Hippocampal formation (tissue), 2 donors: ENCODE data around the gene SLC25A41.
A peak's percentile ranks its signal among the peaks of the same experiment; 100 is the strongest.

Experiments used
- DNase-seq, 2 donors: peaks; one replicate each; lab custom pipeline; 2025; lab: John Stamatoyannopoulos, UW

Gene SLC25A41

GRCh38 chr19:6460099-6460884 lies 26.7 kb upstream of the SLC25A41 start:
- DNase-seq = peak; percentile 97 to 99

DNA sequence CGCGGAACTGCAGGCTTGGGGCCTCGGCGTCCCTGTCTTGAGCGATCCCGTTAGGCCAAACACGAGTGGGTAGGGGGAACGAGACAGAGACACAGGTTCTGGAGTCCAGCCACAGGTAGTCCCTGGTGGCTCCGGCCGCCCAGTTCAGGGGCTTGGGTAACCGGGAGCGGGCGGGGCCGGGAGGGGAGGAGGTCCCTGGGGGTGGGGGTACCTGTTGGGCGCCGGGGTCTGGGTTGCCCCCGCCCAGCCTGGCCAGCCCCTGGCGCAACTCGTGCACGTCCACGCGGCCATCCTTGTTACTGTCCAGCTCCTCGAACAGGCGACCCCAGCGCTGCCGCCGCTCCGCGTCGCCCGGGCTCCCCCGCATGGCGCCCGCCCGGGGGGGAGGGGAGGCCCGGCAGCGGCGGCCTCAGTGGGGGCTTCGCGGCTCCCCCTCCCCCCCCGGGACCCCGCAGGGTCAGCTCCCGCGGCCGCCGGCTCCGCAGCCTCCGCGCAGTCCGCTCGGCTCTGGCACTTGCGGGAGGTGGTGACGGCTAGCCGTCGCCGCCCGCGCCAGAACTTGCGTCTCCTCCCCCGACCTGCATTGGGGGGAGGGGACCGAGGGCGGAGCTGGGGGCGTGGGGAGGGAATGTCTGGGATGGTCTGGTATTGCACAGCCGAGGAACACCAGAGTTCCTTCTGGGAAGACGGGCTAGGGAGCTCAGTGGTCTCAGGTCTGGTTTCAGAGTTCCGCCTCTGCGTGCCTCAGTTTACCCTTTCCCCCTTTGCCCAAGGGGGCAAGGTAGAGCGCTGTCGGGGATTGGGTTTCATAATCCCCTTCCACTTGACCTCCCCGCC lies 25.9 kb upstream of the SLC25A41 start, which contains the start of gene SLC25A23:
Gene SLC25A23 (minus strand): TSS at position 531 of the 837 bp plus-strand sequence. CDS start 164 bp downstream, at position 367.
- peak; percentile 55 to 67 for DNase-seq

GRCh38 chr19:6458695-6459261 lies 25.2 kb upstream of the SLC25A41 start:
- DNase-seq = no peak

GRCh38 chr19:6457958-6458694 lies 24.6 kb upstream of the SLC25A41 start:
- DNase-seq = no peak

DNA sequence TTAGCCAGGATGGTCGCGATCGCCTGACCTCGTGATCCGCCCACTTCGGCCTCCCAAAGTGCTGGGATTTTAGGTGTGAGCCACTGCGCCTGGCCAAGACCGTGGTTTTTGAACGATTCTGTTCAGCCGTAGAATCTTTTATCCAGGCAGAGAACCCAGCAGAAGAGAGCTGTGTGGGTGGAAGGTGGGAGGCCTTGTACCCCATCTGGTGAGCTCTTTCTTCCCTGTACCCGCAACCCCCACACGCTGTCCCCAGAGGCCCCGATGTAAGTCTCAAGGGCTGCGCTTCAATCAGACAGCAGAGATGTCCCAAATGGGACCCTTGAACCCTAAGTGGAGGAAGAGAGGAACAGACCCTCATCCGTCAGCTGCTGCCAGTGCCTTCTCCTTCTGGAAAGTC lies 22.4 kb upstream of the SLC25A41 start:
- DNase-seq = no peak

- no peak for DNase-seq
Observed at GRCh38 chr19:6453951-6454565, 20.5 kb upstream of the SLC25A41 start.

GRCh38 chr19:6452899-6453298 lies 19.3 kb upstream of the SLC25A41 start:
- no peak for DNase-seq

- no peak for DNase-seq
Observed at GRCh38 chr19:6452223-6452614, 18.7 kb upstream of the SLC25A41 start.

DNA sequence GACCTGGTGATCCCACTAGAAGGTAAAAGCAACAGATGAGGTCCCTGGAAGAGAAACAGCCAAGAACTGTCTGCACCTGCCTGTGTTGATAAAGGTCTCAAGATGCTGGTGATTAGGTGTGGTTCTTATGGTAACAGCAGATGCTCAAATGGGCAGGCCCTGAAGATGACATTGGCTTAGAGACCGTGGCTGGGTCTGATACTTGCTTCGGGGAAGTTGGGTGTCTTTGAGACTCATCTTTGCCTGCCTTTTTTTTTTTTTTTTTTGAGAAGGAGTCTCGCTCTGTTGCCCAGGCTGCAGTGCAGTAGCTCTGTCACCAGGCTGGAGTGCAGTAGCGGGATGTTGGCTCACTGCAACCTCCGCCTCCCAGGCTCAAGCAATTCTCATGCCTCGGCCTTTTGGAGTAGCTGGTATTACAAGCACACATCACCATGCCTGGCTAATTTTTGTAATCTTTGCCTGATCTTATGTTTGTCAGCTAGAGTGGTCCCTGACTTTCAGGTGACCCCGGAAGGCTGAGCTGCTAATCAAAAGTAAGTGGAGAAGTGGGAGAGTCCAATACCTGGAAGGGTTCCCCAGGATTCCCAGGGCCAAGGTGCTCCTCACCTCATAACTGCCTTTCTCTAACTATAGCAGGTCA lies 18.1 kb upstream of the SLC25A41 start:
- no peak for DNase-seq

DNA sequence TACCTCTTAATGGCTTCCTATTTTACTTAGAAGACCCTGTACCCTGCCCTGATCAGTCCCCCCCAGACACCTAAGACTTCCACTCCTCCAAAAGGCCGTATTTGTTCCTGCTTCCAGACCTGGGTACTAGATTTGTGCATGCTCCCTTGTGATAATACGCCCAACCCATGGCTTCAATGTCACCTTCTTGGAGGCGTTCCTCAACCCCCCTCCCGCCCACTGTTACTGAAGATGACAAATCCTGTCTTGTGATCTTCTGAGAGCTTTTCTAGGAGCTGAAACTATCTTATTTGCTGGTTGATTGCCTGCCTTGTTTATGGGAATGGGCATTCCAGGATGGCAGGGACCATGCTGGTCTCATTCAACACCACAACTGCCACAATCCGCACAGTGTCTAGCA lies 16.6 kb upstream of the SLC25A41 start:
- no peak for DNase-seq

GRCh38 chr19:6448045-6448444 lies 14.5 kb upstream of the SLC25A41 start:
- no peak for DNase-seq

DNA sequence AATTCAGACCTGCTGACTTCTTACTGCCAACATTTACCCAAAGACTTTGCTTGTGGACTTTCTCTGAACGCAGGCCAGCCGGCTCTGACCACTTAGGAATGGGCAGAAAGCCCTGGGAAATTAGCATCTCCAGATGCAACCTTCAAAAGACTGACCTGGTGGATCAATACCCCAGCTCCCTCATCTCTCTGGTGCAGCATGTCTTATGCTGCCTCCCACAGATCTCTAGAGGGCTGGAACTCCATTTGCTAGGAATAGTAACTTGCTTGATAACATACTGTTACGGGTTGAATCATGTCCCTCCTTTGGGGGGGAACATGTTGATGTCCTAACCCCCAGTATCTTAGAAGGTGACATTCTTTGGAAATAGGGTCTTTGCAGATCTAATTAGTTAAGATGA lies 12.9 kb upstream of the SLC25A41 start:
- no peak for DNase-seq

- DNase-seq = no peak
Observed at GRCh38 chr19:6443986-6444385, 10.4 kb upstream of the SLC25A41 start.

GRCh38 chr19:6442087-6442688 lies 8.6 kb upstream of the SLC25A41 start:
- no peak for DNase-seq

- DNase-seq = no peak
Observed at GRCh38 chr19:6440905-6441304, 7.3 kb upstream of the SLC25A41 start.

- DNase-seq = no peak
Observed at GRCh38 chr19:6439743-6440142, 6.2 kb upstream of the SLC25A41 start.

DNA sequence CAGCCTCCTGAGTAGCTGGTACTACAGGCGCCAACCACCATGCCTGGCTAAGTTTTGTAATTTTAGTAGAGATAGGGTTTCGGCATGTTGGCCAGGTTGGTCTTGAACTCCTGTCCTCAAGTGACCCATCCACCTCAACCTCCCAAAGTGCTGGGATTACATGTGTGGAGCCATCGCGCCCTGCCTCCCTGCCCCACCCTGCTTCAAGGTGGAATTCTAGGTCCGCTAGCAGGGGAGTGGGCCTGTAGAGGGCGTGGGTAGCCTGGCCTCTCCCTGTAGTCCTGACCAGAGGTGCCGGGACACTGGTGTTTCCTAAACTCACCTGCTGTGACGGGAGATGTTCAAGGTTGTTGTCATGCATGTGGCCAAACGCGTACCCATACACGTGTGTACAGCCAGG lies 398 bp downstream of the SLC25A41 start:
- no peak for DNase-seq

- no peak for DNase-seq
Observed at GRCh38 chr19:6431891-6432290, 1.7 kb downstream of the SLC25A41 start.

DNA sequence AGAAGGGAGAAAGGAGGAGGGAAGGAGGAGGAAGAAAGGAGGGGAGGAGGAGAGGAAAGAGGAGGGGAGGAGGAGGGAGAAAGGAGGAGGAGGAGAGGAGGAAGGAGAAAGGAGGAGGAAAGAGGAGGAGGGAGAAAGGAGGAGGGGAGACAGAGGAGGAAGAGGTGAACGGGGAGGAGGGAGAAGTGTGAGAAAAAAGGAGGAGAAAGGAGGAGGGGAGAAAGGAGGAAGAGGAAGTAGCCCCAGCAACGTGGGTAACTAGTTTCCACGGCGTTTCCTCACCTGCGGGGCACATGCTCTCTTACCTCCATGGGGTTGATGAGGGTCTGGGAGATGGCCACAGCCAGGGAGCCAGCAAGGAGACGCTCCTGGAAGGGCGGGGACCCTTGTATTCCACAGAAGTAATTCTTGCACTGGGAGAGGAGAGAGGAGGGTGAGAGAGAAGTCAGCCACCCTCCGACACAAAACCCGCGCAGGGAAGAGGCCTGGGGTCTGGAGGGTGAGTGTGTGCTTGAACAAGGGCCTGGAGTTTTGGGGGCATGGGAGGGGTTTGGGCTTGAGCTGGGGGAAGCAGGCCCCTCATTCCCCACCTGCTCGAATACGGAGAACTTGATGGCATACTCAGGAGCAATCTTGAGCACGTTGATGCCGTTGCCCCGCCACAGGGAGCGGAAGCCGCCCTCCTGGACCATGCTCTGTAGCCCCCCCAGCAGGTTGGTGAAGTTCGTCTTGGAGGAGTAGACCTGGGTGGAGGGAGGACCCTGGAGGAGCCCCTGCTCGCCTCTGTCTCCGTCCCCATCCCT lies 3.9 kb downstream of the SLC25A41 start:
- no peak for DNase-seq
